Tibial nerve (tissue), 3 donors: ENCODE measurements around the gene IGFBP2.

Experiments
- POLR2A ChIP-seq, 2 donors: fragments of 450-650 bp; IDR thresholded peaks; one replicate each; pipeline ENCODE4 v1.6.1; 2017; ENCODE audit warnings: antibody characterized with exemption in 2 of 2, mild to moderate bottlenecking in 2 of 2, moderate library complexity in 2 of 2
- TF ChIP-seq, protein P1 (sequence below), 5 experiments: fragments of 200-600 bp in 3 of 5; fragments of 450-650 bp in 2 of 5; sonication (generic) in 3 of 5; IDR thresholded peaks; one replicate each; pipeline ENCODE4 v1.5.1; 2016 to 2019; ENCODE audit warnings: antibody characterized with exemption in 5 of 5, mild to moderate bottlenecking in 3 of 5, moderate library complexity in 2 of 5

DNA sequence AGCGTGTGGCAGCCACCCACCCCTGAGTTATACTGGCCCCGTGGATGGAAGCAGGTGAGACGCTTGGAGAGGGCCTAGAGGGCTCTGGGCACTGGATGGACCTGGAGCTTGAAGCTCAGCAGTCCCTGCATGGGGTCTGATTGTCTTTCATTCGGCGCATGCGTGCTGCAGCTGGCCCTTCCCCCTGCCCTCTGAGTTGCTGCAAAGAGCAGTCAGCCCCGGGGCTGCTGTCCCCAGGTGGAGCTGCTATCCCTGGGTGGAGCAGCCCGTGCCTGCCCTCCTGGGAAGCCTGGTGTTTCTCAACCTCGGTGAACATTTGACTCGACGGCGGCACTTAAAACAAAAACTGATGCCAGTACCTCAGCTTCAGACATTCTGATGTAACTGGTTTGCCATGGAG lies 32.5 kb downstream of the IGFBP2 start:
- TF ChIP-seq, protein P1, sequence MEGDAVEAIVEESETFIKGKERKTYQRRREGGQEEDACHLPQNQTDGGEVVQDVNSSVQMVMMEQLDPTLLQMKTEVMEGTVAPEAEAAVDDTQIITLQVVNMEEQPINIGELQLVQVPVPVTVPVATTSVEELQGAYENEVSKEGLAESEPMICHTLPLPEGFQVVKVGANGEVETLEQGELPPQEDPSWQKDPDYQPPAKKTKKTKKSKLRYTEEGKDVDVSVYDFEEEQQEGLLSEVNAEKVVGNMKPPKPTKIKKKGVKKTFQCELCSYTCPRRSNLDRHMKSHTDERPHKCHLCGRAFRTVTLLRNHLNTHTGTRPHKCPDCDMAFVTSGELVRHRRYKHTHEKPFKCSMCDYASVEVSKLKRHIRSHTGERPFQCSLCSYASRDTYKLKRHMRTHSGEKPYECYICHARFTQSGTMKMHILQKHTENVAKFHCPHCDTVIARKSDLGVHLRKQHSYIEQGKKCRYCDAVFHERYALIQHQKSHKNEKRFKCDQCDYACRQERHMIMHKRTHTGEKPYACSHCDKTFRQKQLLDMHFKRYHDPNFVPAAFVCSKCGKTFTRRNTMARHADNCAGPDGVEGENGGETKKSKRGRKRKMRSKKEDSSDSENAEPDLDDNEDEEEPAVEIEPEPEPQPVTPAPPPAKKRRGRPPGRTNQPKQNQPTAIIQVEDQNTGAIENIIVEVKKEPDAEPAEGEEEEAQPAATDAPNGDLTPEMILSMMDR (IDR thresholded peaks at IDR 0.05): no peak
- TF ChIP-seq POLR2A (IDR thresholded peaks at IDR 0.05): no peak
